CD4-positive, alpha-beta T cell treated with Interleukin-12 subunit alpha and Interleukin-12 subunit beta, for 1 hour (primary cell): ENCODE measurements around the gene CELSR3.

Source experiments
- DNase-seq: peaks from one replicate; pipeline ENCODE4 v3.0.0-alpha.2; 2020

CELSR3 gene

DNA sequence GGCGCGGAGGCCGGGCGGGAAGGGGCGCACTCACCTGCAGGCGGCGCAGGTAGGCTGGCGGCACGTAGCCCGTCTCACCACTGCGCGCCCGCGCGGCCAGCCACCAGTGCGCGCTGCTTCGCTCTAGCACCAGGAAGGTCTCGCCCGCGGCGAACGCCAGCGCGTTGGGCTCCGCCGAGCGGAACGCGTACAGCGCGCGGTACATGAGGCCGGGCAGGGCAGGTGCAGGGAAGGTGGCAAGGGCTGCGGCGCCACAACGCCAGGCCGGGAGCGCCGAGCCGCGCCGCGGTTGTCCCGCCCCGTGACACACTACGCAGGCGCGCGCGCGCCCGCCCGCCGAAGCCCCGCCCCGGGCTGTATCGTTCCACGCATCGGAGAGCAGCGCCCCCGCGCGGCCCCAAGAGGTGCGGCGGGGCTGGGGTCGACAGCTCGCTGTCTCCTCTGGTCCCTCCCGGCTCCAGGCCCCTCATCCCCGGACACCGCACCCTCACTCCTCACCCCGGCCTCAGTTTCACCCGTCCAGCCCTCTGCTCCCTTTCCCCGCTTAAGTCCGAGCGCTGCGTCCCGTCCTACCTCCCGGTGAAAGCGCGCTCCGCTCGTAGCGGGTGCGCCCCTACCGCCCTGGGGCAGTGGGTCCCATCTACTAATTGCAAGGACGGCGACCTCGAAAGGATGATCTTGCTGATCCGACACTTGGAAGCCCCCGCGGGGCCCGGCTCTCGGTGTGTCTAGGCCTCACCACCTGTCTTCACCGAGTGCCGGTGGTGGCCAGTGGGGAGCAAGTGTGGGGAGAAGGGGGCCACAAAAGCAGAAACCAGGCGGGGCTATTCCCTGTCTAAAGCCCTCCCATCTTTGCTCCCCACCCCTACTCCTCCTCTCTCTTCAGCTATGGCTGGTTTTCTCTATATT lies 23.2 kb upstream of the CELSR3 start, which contains the start of gene NCKIPSD:
NCKIPSD (minus strand) TSS at position 313 of the 909 bp plus-strand sequence; CDS start at position 205, 108 bp downstream.
- DNase-seq = peak; percentile 92

DNA sequence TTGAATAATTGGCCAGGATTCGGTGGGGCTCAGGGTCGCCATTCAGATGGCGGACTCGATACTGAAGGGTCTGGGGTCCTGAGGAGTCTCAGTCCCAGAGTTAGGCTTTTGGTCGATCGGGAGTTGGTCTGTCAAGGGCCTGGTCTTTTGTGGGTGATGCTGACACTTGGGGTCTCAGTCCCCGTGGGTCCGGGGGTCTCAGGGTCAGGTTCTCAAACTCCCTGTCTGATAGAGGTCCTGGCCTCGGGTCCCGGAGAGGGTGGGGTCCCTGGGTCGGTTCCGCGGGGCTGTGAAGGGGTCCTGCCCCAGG lies 22.6 kb upstream of the CELSR3 start:
- no peak for DNase-seq

DNA sequence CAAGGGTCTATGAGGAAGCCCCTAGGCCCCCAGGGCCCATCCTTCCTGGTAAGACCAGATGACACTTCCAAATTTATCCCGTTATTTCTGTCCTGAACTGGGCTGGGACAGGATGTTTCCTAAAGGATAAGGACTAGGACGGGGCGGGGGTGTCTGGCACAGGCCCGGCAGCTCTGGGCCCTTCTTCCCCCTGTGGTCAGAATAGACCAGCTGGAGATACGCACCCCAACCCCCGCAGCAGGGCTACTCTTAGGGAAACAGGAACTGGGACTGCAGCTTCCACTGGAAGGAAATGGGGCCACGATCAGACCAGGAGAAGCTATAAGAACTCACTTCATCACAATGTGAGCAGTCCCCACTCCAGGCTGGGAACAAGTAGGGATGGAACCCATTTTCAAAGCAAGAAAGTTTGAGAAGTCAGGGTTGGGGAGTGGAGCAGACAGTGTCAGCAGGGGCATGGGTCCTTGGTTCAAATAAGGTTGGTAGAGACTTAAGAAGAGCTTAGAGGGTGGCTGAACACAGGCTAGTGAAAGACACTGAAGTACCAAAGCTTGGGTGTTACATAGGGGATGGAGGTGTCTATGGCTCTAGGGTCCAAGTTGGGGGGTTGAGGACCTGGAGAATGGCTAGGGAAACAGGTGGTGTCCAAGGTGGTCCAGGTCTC lies 21.9 kb upstream of the CELSR3 start:
- DNase-seq = no peak

DNA sequence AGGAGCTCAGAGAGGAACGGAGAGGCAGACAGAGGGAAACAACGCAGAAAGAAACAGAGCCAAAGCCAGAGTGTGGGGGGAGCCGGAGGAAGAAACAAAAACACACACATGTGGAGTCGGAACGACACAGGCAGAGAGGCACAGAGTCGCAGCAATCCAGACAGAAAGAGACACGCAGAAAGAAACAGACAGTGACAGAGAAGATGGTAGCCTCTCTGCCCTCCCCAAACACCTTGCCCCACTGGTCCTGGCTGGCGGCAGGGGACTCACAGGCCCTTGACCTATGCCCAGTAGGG lies 21.3 kb upstream of the CELSR3 start:
- no peak for DNase-seq

DNA sequence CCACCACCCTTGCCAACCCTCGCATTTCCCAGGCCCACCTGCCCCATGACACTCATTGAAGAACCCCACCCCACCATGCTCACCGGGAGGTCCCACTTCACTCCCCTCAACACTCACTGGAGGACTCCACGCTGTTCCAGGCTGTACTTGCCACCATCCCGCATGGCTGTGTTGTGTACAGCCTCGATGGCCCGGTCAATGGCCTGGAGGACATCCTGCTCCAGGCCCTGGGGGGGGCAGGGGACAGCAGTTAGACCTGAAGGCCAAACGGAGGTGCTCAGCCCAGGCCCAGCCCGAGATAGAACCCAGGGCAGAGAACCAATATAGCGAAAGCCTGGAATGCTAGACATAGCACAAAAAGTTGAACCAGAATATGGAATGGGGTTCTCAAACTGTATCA lies 20.1 kb upstream of the CELSR3 start:
- DNase-seq = no peak

DNA sequence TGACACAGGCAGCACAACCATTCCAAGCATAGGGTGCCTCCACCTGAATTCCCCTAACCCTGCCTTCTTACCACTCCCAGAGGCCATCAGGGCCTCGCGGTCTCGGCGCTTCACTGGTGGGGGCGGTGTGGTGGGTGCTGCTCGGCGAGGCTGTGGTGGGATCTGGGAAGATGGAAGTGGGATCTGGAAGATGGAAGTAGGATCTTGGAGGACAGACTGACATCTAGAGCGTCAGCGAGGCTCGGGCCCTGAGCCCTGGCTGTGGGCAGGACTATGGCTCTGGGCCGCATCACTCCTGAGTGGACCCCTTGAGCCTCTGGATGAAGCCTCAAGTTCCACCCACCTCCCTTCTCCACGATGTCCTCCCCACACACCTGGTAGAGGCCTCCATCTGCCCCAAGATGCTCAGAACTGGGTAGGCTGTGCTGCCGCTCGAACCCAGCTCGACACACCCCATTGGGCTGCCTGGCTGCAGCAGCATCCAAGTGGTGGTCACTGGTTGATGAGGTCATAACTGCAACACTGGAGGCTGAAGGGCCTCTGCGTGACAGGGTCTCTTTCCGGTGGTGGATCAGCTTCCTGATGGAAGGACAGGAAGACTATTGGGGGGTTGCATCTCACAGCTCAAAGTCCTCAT lies 19.4 kb upstream of the CELSR3 start:
- no peak for DNase-seq

DNA sequence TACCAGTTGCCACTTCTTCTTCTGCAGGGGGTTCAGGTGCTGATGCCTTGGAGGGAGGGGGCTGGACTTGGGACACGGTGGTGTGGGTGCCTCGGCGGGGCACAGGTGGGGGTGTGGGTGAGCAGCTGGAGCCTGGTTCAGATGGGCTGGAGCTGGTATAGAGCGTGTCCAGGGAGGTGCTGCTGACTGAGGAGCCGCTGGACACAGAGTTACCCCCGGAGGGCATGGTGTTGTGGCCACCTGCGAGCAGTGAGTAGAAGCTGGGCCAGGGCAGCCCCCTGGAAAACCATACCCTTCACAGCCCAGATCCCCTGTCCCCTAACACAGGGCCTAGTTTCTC lies 18.8 kb upstream of the CELSR3 start:
- no peak for DNase-seq

DNA sequence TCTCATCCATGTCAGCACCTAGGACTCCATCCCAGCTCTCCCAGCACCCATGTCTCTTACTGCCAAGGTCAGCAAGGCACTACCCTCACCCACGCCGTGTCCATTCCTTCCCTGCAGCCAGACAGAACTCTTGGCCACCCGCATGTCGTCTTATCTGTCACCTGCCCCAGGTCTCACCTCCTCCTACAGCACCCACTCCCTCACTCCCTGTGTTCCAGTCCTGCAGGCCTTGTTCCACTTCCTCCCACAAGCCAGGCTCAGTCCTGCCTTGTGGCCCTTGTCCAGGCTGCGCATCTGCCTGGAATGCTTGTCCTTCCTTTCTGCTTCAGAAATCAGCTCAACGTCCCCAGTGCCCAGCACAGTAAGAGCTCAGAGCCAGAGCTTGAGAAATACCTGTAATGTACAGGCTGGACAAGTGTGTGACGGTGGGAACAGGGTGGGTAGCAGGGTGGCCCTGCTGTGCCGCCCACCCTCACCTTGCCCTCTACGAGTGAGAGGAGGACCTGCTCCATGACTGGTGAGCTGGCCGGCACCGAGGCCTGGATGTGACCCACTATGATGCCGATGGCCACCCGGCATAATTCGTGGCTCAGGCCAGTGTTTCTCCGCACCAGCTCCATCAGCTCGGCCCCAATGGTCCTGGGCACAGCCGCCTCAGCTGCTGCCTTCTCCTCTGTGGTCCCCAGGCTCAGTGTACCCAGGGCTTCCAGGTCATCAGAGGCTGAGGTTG lies 18.3 kb upstream of the CELSR3 start:
- DNase-seq = no peak

DNA sequence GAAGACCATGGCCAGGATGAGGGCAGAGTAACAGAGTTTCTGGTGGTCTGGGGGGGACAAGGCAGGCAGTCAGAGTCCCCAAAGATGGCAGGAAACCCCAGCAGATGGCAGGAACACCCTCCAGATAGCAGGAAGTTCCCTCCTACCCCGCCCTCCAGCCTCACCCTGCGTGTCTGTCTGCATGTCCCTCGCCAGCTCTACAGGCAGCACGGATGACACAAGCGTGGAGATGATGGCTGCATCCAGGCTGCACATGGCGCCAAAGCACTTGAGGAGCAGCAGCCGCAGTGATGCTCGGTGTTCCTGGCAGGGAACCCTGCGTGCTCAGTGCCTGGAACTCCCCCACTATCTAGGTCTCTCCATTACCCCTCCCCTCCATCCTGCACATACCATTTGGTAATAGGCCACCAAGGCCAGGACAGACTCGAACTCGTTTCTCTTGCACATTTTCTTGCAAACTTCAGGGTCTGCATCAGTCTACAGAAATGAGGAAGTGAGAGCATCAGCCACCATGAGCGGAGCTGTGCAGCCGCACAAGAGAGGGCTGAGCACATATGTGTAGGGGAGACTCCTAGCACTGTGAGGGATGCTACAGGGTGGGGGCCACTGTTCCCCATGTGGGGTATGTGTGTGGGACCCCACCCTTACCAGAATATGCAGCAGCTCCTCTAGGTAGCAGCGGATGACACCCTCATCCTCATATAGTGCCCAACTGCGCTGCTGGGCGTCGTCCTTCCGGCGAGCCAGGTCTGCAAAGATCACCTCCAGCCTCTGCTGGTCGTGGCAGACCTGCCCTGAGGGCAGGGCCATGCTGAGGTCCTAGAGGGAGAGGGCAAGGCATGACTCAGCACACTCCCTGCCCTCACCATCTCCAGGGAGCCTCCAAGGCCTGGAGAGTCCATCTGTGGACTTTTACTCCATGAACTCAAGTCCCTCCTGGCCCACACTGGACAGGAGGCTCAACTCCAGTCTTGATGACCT lies 17.0 kb upstream of the CELSR3 start:
- no peak for DNase-seq

DNA sequence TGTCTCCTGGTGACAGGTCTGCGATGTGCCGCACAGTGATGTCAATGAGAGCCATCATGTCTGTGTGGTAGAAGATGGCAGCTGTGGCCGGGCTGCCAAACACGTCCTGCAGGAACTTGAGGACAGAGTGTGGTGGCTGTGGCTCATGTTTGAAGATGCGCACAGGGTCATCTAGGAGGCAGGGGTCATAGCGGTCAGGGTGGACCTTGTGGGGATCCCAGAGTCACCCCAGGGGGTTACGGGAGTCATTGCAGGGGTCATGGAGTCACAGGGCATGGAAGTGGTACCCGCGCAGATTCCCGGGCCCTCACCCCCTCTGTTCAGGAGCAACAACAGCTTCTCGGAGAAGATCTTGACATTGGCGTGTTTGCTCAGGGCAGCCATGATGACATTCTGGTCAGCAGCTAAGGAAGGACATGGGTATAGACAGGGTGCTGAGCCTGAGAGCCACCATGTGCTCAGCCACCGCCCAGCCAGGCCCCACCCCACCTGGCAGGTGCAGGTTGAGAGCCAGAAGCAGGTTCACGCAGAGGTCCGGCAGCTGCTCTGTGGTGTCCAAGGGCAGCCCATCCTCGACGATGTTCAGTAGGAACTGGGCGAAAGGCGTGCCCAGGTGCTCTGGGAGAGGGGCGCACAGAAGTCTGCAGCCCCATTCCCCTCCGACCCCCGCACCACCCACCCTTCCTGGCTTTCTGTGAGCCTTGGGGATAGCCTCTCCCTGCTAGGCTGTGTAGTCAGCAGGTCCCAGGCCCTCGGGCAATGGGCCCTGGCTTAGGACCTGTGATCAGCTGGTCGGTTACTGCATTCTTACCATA lies 16.1 kb upstream of the CELSR3 start:
- DNase-seq = no peak

DNA sequence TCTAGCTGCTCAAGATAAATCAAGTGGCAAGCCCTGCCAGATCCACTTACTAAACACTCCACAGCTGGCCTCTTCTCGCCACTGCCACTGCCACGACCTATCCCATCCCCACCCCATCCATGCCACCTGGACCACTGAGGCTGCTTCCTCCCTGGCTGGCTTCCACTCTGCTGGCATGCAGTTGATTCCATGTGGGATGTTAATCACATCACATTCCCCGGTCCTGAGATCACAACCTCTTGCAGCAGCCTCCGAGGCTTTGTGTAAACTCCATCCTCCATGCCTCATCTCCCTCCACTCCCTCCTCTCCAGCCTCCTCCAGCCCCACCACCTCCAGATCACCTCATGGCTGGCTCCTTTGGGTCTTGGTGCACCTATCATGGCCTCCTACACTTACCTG lies 15.4 kb upstream of the CELSR3 start:
- DNase-seq = no peak

DNA sequence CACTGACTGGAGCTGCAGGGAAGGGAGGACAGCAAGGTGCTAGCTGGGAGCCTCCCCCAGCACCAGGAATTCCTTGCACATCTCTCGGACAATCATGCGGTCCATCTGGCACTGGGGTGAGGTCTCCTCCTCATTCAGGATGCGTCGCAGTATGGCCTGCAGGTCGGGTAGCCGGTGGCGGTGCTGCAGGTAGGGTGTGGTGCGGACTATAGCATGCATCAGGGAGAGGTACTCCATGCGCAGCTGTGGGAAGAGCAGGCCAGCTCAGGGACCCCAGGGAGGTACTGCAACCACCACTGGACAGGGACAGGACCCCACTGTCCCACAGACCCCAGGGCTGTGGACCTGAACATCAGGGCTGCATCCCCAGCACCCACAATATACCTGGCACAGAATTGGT lies 11.8 kb upstream of the CELSR3 start:
- no peak for DNase-seq

DNA sequence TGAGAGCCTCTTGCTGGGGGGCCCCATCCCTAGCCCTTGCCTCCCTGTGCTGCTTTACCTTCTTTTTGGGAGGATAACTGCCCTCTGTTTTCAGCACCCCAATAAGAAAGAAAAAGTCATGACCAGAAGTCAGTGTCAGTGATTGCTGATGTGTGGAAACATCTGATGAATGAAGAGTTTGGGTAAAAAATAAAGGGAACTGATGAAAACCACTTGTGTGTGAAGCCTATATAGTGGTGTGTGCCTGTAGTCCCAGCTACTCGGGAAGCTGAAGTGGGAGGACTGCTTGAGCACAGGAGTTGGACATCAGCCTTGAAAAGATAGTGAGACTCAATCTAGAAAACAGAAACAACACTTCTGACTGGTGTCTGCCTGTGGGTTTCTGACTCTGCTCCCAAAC lies 9.8 kb upstream of the CELSR3 start:
- DNase-seq = no peak

DNA sequence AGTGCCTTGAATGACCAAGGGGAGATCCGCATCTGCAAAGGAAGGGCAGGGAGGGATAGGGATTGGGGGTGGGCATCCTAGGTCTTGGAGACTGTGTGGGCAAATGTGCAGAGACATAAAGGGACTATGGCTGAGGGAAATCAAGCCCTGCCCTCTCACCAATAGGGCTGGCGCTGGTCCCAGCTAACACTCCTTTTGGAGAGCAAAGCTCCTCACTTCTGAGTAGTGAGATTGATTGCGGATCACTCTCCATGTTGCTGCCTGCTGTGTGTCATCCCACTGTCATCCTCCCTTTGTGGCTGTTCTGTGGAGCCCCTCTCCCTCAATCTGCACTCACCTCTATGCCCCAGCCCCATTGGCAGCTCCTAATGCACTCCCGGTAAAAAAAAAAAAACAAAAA lies 2.2 kb upstream of the CELSR3 start:
- DNase-seq = no peak

DNA sequence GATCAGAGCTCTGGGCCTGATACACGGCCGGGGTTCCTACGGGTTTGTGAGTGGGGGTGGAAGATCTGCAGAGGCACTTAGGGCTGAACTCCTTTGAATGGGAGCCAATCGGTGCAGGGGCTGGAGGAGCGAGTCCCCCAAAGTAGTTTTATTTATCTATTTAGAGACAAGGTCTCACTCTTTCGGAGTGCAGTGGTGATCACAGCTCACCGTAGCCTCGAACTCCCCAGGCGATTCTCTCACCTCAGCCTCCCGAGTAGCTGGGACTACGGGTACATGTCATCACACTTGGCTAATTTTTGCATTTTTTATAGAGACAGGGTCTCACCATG lies 1.6 kb upstream of the CELSR3 start:
- DNase-seq = no peak

DNA sequence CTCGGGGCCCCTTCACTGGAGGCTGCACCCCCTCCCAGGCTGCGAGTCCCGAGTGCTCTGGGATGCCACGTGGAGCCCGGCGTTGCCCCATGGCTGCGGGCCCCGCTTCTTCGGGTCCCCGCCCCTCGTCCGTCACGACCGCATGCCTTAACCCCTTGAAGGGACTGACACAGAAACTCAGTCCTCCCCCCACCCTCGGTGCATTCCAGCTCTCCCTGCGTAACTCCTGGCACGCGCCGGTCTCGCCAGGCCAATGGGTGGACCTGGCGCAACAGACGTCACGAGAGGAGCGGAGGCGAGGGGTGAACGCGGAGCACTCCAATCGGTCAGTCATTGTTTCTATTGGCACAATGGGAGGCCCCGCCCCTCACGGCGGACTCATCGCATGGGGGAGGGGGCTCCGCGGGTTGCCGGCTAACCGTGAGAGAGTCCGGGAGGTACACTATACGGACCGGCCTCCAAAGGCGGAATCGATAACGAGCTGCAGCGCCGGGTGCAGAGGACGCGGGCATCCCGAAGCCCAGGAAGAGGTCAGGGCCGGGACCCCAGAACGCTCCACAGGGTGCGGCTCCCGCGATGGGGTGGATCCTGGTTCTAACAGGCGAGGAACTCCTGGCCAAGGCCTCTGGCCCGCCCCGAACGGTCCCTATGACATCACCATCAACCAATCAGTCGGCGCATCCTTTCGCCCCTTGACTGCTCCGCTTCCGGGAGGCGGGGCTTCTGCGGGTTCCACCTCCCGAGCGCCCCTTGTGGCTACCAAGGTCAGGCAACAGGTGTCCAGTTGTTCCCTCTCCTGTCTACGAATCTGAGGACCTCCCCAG lies 1.0 kb upstream of the CELSR3 start:
- DNase-seq = peak; percentile 91

DNA sequence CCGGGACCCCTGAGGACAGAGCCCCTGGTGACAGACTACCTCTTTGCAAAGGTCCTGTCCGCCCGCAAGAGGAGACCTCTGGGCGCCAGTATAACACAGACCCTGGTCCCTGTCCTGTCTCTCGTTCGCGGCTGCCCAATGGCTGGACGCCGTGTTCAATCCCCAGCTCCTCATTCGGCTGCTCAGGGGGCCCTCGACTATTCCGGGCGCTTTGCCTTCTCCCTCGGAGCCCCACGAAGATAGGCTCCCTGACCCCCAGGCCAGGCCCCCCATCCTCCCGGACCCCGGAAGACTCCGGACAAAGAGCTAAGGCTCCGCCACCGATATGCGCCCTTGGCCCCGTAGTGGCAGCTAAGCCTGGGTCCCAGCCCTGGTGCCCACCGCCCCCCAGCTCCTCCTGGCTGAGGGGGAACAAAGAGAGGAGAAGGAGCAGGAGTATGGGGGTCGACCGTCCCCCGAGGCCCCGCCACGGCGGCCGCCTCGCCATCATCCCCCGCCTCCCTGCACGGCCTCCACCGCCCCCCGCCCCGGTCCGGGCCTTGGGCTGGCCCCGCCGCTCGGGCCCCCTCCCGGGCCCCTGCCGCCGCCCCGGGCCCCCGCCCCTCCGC lies 437 bp downstream of the CELSR3 start:
- no peak for DNase-seq

DNA sequence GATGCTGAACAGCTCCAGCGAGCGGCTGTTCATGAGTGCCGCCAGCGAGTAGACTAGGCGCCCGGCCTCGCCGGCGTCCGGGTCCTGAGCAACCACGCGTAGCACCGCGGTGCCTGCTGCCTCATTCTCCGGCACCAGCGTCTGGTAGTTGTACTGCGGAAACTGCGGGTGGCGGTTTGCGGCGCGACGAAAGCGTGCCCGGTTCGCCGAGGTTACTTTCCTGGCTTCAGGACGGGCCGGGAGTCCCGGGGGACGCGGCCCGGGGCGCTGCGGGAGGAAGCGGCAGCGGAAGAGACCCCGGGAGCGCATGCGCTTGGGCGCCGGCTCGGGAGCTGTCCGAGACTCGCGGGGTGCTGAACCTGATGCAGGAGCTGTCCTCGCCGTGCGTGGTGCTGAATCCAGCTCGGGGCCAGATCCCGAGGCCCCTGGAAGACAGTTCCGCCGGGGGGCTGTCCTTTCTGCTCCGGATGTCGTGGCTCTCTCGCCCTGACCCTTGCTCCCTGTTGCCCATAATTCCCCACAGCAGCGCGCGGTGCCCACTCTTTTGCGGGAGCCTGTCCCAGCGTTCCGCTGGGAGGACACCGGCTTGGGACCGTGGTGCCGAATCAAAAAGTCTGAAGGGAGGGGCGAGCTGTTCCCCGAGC lies 1.1 kb downstream of the CELSR3 start:
- peak; percentile 75 for DNase-seq

DNA sequence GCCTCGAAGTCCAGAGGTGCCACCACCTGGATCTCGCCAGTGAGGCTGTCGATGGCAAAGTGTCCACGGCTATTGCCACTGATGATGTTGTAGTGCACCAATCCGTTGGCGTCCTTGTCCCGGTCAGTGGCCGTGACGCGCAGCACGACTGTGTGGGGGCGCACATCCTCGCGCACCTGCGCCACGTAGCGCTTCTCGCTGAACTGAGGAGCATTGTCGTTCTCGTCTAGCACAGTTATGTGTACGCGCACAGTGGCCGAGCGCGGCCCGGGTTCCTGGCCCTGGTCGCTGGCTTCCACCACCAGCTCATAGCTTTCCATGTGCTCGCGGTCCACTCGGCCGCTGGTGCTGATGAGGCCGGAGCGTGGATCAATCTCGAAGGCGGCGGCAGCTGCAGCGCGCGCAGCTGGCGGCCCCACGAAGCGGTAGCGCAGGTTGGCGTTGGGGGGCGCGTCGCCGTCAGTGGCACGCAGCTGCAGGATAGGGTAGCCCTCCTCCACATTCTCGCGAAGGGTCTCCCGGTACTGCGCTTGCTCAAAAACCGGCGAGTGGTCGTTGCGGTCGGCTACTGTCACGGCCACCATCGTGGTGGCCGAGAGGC lies 1.8 kb downstream of the CELSR3 start:
- no peak for DNase-seq
